ENCODE data around the gene TRIM63.

The TRIM63 gene

GRCh38 chr1:26034504-26035202, 32.8 kb downstream of the TRIM63 start:
- DNase-seq (ENCODE audit: low spot score) = no peak

GRCh38 chr1:26032656-26033357, 34.6 kb downstream of the TRIM63 start:
- no peak for DNase-seq (ENCODE audit: low spot score)

GRCh38 chr1:26031611-26032220, 35.7 kb downstream of the TRIM63 start:
- DNase-seq (ENCODE audit: low spot score) = no peak

GRCh38 chr1:26031196-26031595, 36.2 kb downstream of the TRIM63 start:
- no peak for DNase-seq (ENCODE audit: low spot score)

GRCh38 chr1:26029864-26030481, 37.5 kb downstream of the TRIM63 start:
- DNase-seq (ENCODE audit: low spot score) = peak; percentile 28

GRCh38 chr1:26029054-26029863, 38.2 kb downstream of the TRIM63 start:
- DNase-seq (ENCODE audit: low spot score) = no peak

GRCh38 chr1:26028490-26028980, 38.9 kb downstream of the TRIM63 start:
- no peak for DNase-seq (ENCODE audit: low spot score)

- peak; percentile 23 for DNase-seq (ENCODE audit: low spot score)
These were observed 39.5 kb downstream of the TRIM63 start for GRCh38 chr1:26027716-26028489.

GRCh38 chr1:26025517-26025916, 41.9 kb downstream of the TRIM63 start:
- no peak for DNase-seq (ENCODE audit: low spot score)

GRCh38 chr1:26025060-26025459, 42.4 kb downstream of the TRIM63 start:
- DNase-seq (ENCODE audit: low spot score) = no peak

GRCh38 chr1:26023826-26024225, 43.6 kb downstream of the TRIM63 start:
- DNase-seq (ENCODE audit: low spot score) = no peak

- DNase-seq (ENCODE audit: low spot score) = no peak
These were observed 44.4 kb downstream of the TRIM63 start for GRCh38 chr1:26023009-26023408.

- DNase-seq (ENCODE audit: low spot score) = no peak
These were observed 45.0 kb downstream of the TRIM63 start for GRCh38 chr1:26022404-26022779.

- DNase-seq (ENCODE audit: low spot score) = no peak
These were observed 45.6 kb downstream of the TRIM63 start, which contains the start of gene EXTL1 for GRCh38 chr1:26021647-26022403. Gene EXTL1 (plus strand): TSS chr1:26021775. CDS start chr1:26022647, 872 bp downstream.

GRCh38 chr1:26020941-26021646, 46.3 kb downstream of the TRIM63 start:
- DNase-seq (ENCODE audit: low spot score) = no peak

GRCh38 chr1:26020330-26020768, 47.1 kb downstream of the TRIM63 start:
- no peak for DNase-seq (ENCODE audit: low spot score)

- DNase-seq (ENCODE audit: low spot score) = no peak
These were observed 47.7 kb downstream of the TRIM63 start for GRCh38 chr1:26019641-26020315.

GRCh38 chr1:26017606-26018005, 49.8 kb downstream of the TRIM63 start:
- DNase-seq (ENCODE audit: low spot score) = no peak

Measured in NAMALWA (cell line).